Hippocampal formation (tissue), 2 donors: Measurements from ENCODE around the gene RMC1.
"Not testable (repeated sequence)": the region's sequence is repeated elsewhere in the genome, so short reads cannot be mapped to it uniquely, and the experiment has no call there.

ENCODE experiments used
- DNase-seq, 2 donors: peaks; one replicate each; lab custom pipeline; 2025; lab: John Stamatoyannopoulos, UW

RMC1 gene

GRCh38 chr18:23563377-23564043 lies 60.2 kb downstream of the RMC1 start:
- DNase-seq = no peak

DNA sequence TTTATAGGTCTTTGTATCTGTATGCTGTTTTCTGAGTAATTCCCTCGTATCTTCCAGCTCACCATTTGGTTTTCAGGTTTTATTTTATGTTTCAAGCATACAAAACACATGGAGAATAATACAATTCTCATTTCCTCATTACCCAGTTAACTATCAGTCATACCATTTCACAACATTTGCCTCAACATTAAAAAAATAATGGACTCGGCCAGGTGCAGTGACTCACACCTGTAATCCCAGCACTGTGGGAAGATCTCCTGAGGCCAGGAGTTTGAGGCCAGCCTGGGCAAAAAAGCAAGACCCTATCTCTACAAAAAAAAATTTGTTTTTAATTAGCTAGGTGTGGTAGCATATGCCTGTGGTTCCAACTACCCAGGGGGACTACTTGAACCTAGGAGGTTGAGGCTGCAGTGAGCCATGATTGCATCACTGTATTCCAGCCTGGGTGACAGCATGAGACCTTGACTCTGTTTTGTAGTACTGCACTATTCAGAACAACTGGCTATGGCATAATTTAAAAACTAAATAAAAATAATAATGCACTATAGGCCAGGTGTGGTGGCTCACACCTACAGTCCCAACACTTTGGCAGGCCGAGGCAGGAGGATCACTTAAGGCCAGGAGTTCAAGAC lies 62.7 kb downstream of the RMC1 start:
- DNase-seq = no peak

DNA sequence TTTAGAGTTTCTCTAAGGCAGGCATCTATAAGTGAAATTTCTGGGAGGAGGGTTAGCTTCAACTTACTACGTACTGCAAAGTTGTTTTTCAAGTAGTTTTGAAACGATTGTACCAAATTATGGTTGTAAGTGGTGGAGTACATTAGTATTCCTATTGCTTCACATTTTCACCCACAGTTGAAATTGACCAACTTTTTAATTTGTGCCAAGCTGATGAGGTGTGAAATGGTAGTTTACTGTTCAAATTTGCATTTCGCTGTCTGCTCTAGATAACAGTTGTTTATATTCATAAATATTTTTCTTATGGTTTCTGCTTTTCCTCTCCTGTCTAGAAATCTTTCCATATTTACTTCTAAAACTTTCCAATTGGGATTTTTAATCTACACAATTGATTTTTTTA lies 64.4 kb downstream of the RMC1 start:
- no peak for DNase-seq

- DNase-seq = no peak
Observed at GRCh38 chr18:23568281-23569138, 65.2 kb downstream of the RMC1 start.

GRCh38 chr18:23569299-23570063 lies 66.2 kb downstream of the RMC1 start:
- DNase-seq = no peak

DNA sequence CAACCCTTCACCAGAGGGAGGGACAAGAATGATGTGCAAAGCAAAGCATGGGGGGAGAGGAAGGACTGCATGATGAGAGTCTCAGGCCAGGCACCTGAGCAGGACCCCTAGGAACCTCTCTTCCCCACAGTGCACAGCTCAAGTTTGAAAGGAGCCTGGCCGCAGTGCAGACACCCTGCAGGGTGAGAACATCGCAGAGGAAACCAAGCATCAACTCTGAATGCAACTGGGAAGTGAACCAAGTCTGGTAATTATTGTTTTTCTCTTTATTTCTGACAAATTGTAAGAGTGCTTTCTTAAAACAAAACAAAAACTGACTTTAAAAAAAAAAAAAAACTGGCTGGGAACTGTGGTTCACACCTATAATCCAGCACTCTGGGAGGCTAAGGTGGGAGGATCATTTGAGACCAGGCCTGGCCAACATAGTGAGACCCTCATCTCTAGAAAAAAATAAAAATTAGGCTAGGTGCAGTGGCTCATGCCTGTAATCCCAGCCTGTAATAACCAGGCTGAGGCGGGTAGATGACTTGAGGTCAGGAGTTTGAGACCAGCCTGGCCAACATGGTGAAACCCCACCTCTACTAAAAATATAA lies 67.7 kb downstream of the RMC1 start:
- peak in 1 of 2 donors; percentile 4 for DNase-seq

- no peak for DNase-seq
Observed at GRCh38 chr18:23572012-23572411, 68.7 kb downstream of the RMC1 start.

GRCh38 chr18:23572570-23572969 lies 69.3 kb downstream of the RMC1 start:
- DNase-seq = no peak

DNA sequence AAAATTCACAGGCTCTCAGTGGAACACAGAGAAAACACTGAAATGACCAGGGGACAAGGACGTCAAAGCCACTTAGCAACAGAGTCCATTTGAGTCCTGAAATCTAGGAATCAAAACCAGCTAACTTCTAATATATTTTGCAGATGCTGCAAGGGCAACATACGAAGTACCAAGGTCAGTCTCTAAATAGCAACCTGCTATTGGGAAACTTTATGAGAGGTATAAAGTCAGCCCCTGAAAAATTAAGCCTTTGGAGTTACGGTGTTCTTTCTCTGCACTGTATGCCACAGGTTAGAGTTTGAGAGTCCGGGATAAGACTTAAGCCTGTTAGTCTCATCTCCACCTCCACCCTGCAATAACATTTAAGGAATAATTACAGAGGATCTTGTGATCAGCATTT lies 69.7 kb downstream of the RMC1 start:
- no peak for DNase-seq

GRCh38 chr18:23573626-23574431 lies 70.5 kb downstream of the RMC1 start:
- no peak for DNase-seq

GRCh38 chr18:23574611-23575308 lies 71.4 kb downstream of the RMC1 start:
- DNase-seq = no peak

DNA sequence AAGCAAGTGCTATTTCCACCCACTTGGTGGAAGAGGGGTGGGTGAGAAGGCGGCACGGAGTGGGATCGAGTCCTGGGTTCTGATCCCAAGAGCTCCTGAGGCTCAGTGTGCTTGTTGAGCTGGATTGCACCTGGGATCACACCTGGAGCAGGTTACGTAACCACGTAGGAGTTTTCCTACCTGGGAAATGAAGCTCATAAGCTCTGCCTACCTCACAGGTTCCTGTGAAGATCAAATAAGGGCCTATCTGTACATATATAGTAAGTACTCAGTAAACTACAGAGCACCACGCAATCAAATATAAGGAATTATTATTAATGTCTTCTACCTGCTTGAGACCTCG lies 72.0 kb downstream of the RMC1 start:
- DNase-seq = no peak

DNA sequence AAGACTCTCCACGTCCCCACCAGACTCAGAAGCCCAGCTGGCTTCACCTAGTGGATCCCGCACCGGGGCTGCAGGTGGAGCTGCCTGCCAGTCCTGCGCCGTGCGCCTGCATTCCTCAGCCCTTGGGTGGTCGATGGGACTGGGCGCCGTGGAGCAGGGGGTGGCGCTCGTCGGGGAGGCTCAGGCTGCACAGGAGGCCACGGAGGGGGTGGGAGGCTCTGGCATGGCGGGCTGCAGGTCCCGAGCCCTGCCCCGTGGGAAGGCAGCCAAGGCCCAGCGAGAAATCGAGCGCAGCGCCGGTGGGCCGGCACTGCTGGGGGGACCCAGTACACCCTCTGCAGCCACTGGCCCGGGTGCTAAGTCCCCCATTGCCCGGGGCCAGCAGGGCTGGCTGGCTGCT lies 74.2 kb downstream of the RMC1 start:
- DNase-seq = not testable (repeated sequence)

DNA sequence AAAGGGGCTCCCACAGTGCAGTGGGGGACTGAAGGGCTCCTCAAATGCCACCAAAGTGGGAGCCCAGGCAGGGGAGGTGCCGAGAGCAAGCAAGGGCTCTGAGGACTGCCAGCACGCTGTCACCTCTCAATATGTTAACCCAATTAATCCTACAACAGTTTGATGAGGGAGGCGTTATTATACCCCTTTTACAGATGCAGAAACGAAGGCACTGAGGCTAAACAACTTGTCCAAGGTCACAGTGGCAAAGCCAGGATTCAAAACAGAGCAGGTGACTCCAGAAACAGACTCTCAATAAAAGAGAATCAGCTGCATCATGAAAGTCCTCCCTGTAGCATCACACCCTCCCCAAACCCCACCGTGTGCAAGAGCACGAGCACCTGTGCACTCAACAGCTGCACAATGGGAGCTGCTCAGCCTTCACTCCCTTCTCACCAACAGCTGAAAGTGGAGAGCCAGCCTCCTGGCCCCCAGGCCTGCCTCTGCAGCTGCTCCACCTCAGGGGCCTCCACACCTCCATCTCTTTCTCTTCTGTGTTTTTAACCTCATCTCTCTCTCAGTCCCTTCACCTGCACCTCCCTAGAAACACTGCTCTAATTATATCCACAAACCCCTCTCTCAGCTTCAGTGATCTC lies 74.9 kb downstream of the RMC1 start:
- no peak for DNase-seq

- peak in 1 of 2 donors; percentile 6 for DNase-seq
Observed at GRCh38 chr18:23578891-23579653, 75.8 kb downstream of the RMC1 start.

GRCh38 chr18:23580677-23581367 lies 77.5 kb downstream of the RMC1 start:
- DNase-seq = no peak
